Measurements from ENCODE around the gene TET2. TPM values are rescaled to one million over a fixed set of nuclear protein-coding genes. Genes with fewer than 3 reads are reported as not detected.

TET2 gene
- total RNA-seq, 3 donors from 2014 or later (not counting 1 experiment from before 2014, with no cell fraction given), result 80.0 to 91.6 (median 82.8) TPM

- WGBS (ENCODE audit: insufficient coverage), result no CpG with 5 or more reads among the region's 2 CpGs
These were observed 51.9 kb downstream of the TET2 start for GRCh38 chr4:105198541-105198940.

GRCh38 chr4:105206214-105206613, 59.5 kb downstream of the TET2 start:
- WGBS (ENCODE audit: insufficient coverage), result 90% methylated on average over 3 of the region's 3 CpGs
- H3K27me3 Mint-ChIP-seq (ENCODE audit: low read depth in 2 of 2), result no peaks in the 10 kb centered on the region
- peaks cover 45 to 47% of the 10 kb centered on the region in 2 donors for H3K4me1 Mint-ChIP-seq
- H3K36me3 Mint-ChIP-seq, result no peaks in the 10 kb centered on the region
- H3K9me3 ChIP-seq (ENCODE audit: control insufficient read depth, insufficient read depth, low read length), result no peaks in the 10 kb centered on the region
- no peaks in the 10 kb centered on the region for H3K27me3 ChIP-seq (ENCODE audit: control insufficient read depth, insufficient read depth, low read length)
- H3K36me3 ChIP-seq (ENCODE audit: control insufficient read depth, insufficient read depth, low read length), result peaks cover 5% of the 10 kb centered on the region
- no peak overlapping the region for H3K4me3 ChIP-seq (ENCODE audit: low read length)
- ATAC-seq (no peak), DNase-seq (no peak)
- H3K9me3 Mint-ChIP-seq, result no peaks in the 10 kb centered on the region
- H3K4me1 ChIP-seq (ENCODE audit: control insufficient read depth, insufficient read depth, low read length), result no peaks in the 10 kb centered on the region
- peak overlapping the region in 1 of 2 donors; percentile 58 for H3K27ac Mint-ChIP-seq
- H3K4me3 Mint-ChIP-seq, result no peak overlapping the region
- intact Hi-C loops (cut with micrococcal nuclease), result no loop called here
- no peak overlapping the region for H3K27ac ChIP-seq (ENCODE audit: low read length)
- no peak for TF ChIP-seq CTCF (IDR thresholded peaks at IDR 0.05)

More at GRCh38 chr4:105198541-105198940, 51.9 kb downstream of the TET2 start:
- H3K4me3 Mint-ChIP-seq, result no peak overlapping the region
- Histone ChIP-seq H3K27me3 (ENCODE audit: control insufficient read depth, insufficient read depth, low read length) (no peaks in the 10 kb centered on the region), H3K36me3 (ENCODE audit: control insufficient read depth, insufficient read depth, low read length) (peaks cover 4% of the 10 kb centered on the region), H3K9me3 (ENCODE audit: control insufficient read depth, insufficient read depth, low read length) (no peaks in the 10 kb centered on the region), H3K4me1 (ENCODE audit: control insufficient read depth, insufficient read depth, low read length) (no peaks in the 10 kb centered on the region), H3K4me3 (ENCODE audit: low read length) (no peak overlapping the region), H3K27ac (ENCODE audit: low read length) (no peak overlapping the region)
- DNase-seq (no peak), ATAC-seq (no peak)
- intact Hi-C loops (cut with micrococcal nuclease), result no loop called here
- no peak overlapping the region for H3K27ac Mint-ChIP-seq
- no peaks in the 10 kb centered on the region for H3K9me3 Mint-ChIP-seq
- peaks cover 47 to 53% of the 10 kb centered on the region in 2 donors for H3K4me1 Mint-ChIP-seq
- H3K27me3 Mint-ChIP-seq (ENCODE audit: low read depth in 2 of 2), result no peaks in the 10 kb centered on the region
- no peak for TF ChIP-seq CTCF (IDR thresholded peaks at IDR 0.05)
- no peaks in the 10 kb centered on the region for H3K36me3 Mint-ChIP-seq

GRCh38 chr4:105207386-105207785, 60.7 kb downstream of the TET2 start:
- peaks cover 51 to 53% of the 10 kb centered on the region in 2 donors for H3K4me1 Mint-ChIP-seq
- no peak overlapping the region for H3K27ac Mint-ChIP-seq
- no peaks in the 10 kb centered on the region for H3K9me3 Mint-ChIP-seq
- 100% methylated on average over 2 of the region's 2 CpGs for WGBS (ENCODE audit: insufficient coverage)
- Histone ChIP-seq H3K4me1 (ENCODE audit: control insufficient read depth, insufficient read depth, low read length) (no peaks in the 10 kb centered on the region), H3K36me3 (ENCODE audit: control insufficient read depth, insufficient read depth, low read length) (peaks cover 5% of the 10 kb centered on the region), H3K27me3 (ENCODE audit: control insufficient read depth, insufficient read depth, low read length) (no peaks in the 10 kb centered on the region), H3K9me3 (ENCODE audit: control insufficient read depth, insufficient read depth, low read length) (no peaks in the 10 kb centered on the region), H3K27ac (ENCODE audit: low read length) (no peak overlapping the region), H3K4me3 (ENCODE audit: low read length) (no peak overlapping the region)
- no peaks in the 10 kb centered on the region for H3K36me3 Mint-ChIP-seq
- intact Hi-C loops (cut with micrococcal nuclease), result no loop called here
- no peak for TF ChIP-seq CTCF (IDR thresholded peaks at IDR 0.05)
- ATAC-seq (no peak), DNase-seq (no peak)
- no peaks in the 10 kb centered on the region for H3K27me3 Mint-ChIP-seq (ENCODE audit: low read depth in 2 of 2)
- H3K4me3 Mint-ChIP-seq, result no peak overlapping the region

GRCh38 chr4:105208561-105208960, 61.9 kb downstream of the TET2 start:
- peaks cover 3% of the 10 kb centered on the region for H3K36me3 ChIP-seq (ENCODE audit: control insufficient read depth, insufficient read depth, low read length)
- peaks cover 44 to 45% of the 10 kb centered on the region in 2 donors for H3K4me1 Mint-ChIP-seq
- no peaks in the 10 kb centered on the region for H3K9me3 ChIP-seq (ENCODE audit: control insufficient read depth, insufficient read depth, low read length)
- no peaks in the 10 kb centered on the region for H3K9me3 Mint-ChIP-seq
- TF ChIP-seq CTCF (IDR thresholded peaks at IDR 0.05), result no peak
- no peaks in the 10 kb centered on the region for H3K36me3 Mint-ChIP-seq
- no peak overlapping the region for H3K4me3 ChIP-seq (ENCODE audit: low read length)
- no peaks in the 10 kb centered on the region for H3K27me3 ChIP-seq (ENCODE audit: control insufficient read depth, insufficient read depth, low read length)
- ATAC-seq (no peak), DNase-seq (no peak)
- no peak overlapping the region for H3K27ac Mint-ChIP-seq
- no peaks in the 10 kb centered on the region for H3K4me1 ChIP-seq (ENCODE audit: control insufficient read depth, insufficient read depth, low read length)
- no peaks in the 10 kb centered on the region for H3K27me3 Mint-ChIP-seq (ENCODE audit: low read depth in 2 of 2)
- no peak overlapping the region for H3K4me3 Mint-ChIP-seq
- 85% methylated on average over 4 of the region's 5 CpGs for WGBS (ENCODE audit: insufficient coverage)
- H3K27ac ChIP-seq (ENCODE audit: low read length), result no peak overlapping the region
- intact Hi-C loops (cut with micrococcal nuclease), result no loop called here
